HG03280 (cell line): Measurements from ENCODE around the gene TUSC2.

Experiments used
- ATAC-seq: cut with Tn5 transposase; IDR thresholded peaks from one replicate; pipeline ENCODE4 v1.9.1; 2021; ENCODE audit warnings: mild to moderate bottlenecking, moderate library complexity; ENCODE audit not compliant: unreplicated experiment

Gene TUSC2

GRCh38 chr3:50276762-50277101, 51.3 kb downstream of the TUSC2 start:
- ATAC-seq, result no peak

GRCh38 chr3:50275996-50276761, 51.8 kb downstream of the TUSC2 start:
- ATAC-seq, result no peak

DNA sequence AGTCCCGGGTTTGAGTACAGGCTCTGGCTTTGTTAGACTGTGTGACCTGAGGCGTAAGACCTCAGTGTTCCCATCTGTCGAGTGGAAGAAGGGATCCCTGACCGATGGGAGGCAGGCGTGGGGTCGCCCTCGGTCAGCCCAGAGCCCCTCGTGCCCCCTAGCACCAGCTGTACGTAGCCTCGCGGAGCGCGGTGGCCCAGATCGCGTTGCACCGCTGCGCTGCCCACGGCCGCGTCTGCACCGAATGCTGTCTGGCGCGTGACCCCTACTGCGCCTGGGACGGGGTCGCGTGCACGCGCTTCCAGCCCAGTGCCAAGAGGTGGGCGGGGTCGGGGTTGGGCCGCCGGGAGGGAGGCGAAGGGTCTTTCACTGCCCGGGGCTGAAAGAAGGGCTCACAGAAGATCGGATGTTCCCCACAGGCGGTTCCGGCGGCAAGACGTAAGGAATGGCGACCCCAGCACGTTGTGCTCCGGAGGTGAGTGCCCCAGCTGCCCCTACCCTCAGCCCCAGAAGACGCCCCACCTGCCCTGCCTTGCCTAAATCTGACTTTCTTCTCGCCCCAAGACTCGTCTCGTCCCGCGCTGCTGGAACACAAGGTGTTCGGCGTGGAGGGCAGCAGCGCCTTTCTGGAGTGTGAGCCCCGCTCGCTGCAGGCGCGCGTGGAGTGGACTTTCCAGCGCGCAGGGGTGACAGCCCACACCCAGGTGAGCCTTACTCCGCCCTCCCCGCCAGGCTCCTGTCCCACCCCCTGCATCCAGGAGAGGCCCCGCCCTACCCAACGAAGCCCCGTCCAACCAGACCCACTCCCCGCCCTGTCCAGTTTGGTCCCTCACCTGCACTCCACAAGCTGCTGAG, 52.7 kb downstream of the TUSC2 start:
- ATAC-seq, result no peak
